Activated CD4-positive, alpha-beta memory T cell treated with anti-CD3 and anti-CD28 coated beads, Interleukin-2, amount 10 ng/mL, durations not matched to agents 7 days and 5 days (primary cell): Measurements from ENCODE around the gene C8G. TPM values are rescaled to one million over a fixed set of nuclear protein-coding genes. Genes with fewer than 3 reads are reported as not detected.

ENCODE experiments used
- CTCF ChIA-PET: fragments of 350-600 bp; sonication (Branson Sonifier 250); formaldehyde crosslinking; loops from one replicate; lab custom pipeline; 2021; ENCODE audit warnings: antibody characterized with exemption, inconsistent platforms; lab: Charles Lee
- POLR2A ChIA-PET: fragments of 350-600 bp; sonication (Branson Sonifier 250); formaldehyde crosslinking; loops from one replicate; lab custom pipeline; 2021; ENCODE audit warnings: antibody characterized with exemption; lab: Charles Lee
- DNase-seq: peaks from one replicate; pipeline ENCODE4 v3.0.0-alpha.2; 2020
- H3K27ac Mint-ChIP-seq: one replicate; pipeline ENCODE4 v1.8.0; 2021; ENCODE audit warnings: mild to moderate bottlenecking, mixed read lengths
- H3K27me3 Mint-ChIP-seq: one replicate; pipeline ENCODE4 v1.8.0; 2021; ENCODE audit warnings: mixed read lengths
- H3K36me3 Mint-ChIP-seq: one replicate; pipeline ENCODE4 v1.8.0; 2021; ENCODE audit warnings: low read depth, mixed read lengths
- H3K4me1 Mint-ChIP-seq: one replicate; pipeline ENCODE4 v1.8.0; 2021; ENCODE audit warnings: mixed read lengths
- H3K4me3 Mint-ChIP-seq: one replicate; pipeline ENCODE4 v1.8.0; 2021; ENCODE audit warnings: mild to moderate bottlenecking, mixed read lengths
- H3K9me3 Mint-ChIP-seq: one replicate; pipeline ENCODE4 v1.8.0; 2021; ENCODE audit warnings: mixed read lengths
- total RNA-seq, 2 experiments: library from RNA; stranded (reverse); gene quantifications; one replicate each; pipeline ENCODE4 v1.2.3, GENCODE V29; 2021

C8G gene
- total RNA-seq, 2 experiments from 2014 or later: 1.5 to 3.2 TPM

DNA sequence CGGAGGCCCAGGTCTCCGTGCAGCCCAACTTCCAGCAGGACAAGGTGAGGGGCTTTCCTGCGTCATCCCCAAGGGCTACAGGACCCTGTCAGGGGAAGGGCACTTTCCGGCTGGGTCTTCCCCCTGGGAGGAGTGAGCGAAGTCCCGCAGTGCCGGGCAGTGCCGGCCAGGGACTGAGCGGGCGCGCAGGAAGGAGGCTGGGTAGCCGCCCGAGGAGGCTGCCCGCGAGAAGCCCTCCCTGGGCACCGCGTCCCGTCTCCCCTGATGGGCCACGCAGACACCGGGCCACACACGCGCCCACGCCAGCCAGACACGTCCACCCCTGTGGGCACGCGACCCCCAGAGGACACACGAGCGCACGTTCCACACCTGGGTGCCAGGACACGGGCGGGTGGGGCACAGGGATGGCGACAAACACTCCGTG, 32.6 kb downstream of the C8G start:
- Mint-ChIP-seq H3K4me3 (peak overlapping the region; percentile 27), H3K9me3 (no peaks in the 10 kb centered on the region), H3K4me1 (peaks cover 33% of the 10 kb centered on the region), H3K27me3 (peaks cover 1% of the 10 kb centered on the region), H3K27ac (no peak overlapping the region), H3K36me3 (no peaks in the 10 kb centered on the region)
- DNase-seq: no peak
- CTCF ChIA-PET: interaction anchor here (0.6 to 1.5 kb wide), 5 partner anchors 8 to 57 kb away, joined by 3 to 6 read pairs (median 3); partner anchors contain the start of gene PAXX
- POLR2A ChIA-PET: interaction anchor here (0.8 to 3.0 kb wide), 5 partner anchors 11 to 33 kb away, joined by 3 to 29 read pairs (median 5); partner anchors contain the start of genes C8G, CLIC3, FBXW5 and PAXX

DNA sequence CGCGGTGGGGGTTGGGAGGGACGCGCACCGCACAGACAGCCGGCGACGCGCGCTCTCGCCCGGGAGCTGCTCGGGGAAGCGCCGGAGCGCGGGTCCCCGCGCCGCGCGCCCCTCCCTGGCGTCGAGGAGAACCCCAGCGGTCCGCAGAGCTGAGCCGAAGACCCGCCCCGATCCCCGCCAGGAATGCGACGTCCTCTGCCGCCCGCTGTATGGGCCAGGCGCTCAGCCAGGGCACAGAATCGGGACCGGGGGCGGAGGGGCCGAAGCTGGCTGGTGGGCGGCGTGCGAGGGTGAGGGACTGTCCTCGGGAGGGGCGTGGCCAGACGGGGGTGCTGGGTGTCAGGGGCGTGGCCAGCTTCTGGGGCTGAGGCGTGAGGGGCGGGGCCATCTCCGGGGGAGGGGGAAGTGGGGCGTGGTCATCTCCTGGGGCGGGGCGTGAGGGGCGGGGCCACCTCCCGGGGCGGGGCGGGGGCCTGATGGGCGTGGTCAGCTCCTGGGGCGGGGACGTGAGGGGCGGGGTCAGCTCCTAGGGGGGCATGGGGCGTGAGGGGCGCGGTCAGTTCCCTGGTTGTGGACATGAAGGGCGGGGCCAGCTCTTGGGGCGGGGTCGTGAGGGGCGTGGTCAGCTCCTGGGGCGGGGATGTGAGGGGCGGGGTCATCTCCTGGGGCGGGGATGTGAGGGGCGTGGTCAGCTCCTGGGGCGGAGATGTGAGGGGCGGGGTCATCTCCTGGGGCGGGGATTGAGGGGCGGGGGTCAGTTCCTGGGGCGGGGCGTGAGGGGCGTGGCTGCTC, 33.2 kb downstream of the C8G start:
- ChIA-PET POLR2A (interaction anchor here (0.8 to 3.0 kb wide), 6 partner anchors 12 to 34 kb away, joined by 3 to 29 read pairs (median 4); partner anchors contain the start of genes C8G, CLIC3, FBXW5 and PAXX), CTCF (interaction anchor here (0.6 to 1.5 kb wide), 7 partner anchors 8 to 96 kb away, joined by 3 to 6 read pairs (median 3); partner anchors contain the start of gene PAXX)
- Mint-ChIP-seq H3K27me3 (peaks cover 1% of the 10 kb centered on the region), H3K27ac (no peak overlapping the region), H3K4me1 (peaks cover 33% of the 10 kb centered on the region), H3K9me3 (no peaks in the 10 kb centered on the region), H3K4me3 (no peak overlapping the region), H3K36me3 (no peaks in the 10 kb centered on the region)
- DNase-seq: peak; percentile 83

DNA sequence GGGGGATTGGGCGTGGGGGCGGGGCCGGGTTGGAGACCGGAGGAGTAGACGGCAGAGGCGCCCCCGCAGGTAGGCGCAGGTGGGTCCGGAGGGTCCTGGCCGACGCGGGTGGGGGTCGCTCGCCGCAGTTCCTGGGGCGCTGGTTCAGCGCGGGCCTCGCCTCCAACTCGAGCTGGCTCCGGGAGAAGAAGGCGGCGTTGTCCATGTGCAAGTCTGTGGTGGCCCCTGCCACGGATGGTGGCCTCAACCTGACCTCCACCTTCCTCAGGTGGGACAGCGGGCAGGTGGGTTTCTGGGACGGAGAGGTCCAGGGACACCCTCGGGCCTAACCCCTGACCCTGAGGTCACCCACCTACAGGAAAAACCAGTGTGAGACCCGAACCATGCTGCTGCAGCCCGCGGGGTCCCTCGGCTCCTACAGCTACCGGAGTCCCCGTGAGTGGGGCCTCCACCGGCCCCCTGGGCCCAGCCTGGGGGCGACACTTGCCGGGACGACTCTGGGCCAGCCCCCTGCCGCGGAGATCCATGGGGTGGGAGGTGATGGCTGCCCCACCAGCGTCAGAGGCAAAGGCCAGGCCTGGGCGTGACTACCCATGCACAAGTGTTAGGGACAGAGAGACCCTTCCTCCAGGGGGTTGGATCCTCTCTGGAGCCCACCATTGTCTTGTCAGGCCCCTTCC, 34.0 kb downstream of the C8G start:
- Mint-ChIP-seq H3K4me3 (no peak overlapping the region), H3K27me3 (peaks cover 8% of the 10 kb centered on the region), H3K27ac (no peak overlapping the region), H3K36me3 (peaks cover 3% of the 10 kb centered on the region), H3K9me3 (no peaks in the 10 kb centered on the region), H3K4me1 (peaks cover 32% of the 10 kb centered on the region)
- POLR2A ChIA-PET: interaction anchor here (1.2 to 3.0 kb wide), 4 partner anchors 12 to 18 kb away, joined by 3 to 29 read pairs (median 7); partner anchors contain the start of genes CLIC3 and PAXX
- DNase-seq: no peak
- CTCF ChIA-PET: interaction anchor here (0.8 to 1.5 kb wide), 6 partner anchors 13 to 97 kb away, joined by 3 to 6 read pairs (median 3); partner anchors contain the start of gene PAXX

DNA sequence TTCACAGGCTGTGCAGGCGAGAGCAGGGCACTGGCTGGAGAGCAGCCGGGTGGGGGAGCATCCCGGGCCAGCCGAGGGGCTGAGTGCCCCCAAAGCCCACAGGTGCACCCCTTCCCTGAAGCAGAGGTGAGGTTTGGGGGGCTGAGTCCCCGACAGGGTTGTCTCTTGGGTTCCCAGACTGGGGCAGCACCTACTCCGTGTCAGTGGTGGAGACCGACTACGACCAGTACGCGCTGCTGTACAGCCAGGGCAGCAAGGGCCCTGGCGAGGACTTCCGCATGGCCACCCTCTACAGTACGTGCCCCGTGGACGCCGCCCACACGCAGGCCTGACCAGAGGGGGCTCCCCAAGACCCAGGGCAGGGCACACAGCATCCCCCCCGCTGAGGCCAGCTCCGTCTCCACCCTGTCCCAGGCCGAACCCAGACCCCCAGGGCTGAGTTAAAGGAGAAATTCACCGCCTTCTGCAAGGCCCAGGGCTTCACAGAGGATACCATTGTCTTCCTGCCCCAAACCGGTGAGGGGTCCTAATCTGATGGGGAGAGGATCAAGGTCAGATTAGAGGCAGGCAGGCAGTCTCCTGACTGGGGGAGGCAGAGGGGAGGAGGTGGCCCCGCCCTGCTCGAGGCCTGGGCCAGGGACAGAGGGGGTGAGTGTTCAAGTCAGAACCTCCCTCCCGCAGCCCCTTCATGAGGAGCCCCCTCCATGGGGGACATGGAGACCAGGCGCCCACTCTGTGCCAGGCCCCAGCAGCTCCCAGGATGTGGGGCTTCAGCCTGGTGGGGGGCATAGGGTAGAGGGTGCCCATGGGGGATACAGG, 34.9 kb downstream of the C8G start:
- ChIA-PET CTCF (no interaction called here), POLR2A (no interaction called here)
- Mint-ChIP-seq H3K27me3 (peaks cover 11% of the 10 kb centered on the region), H3K4me1 (peaks cover 23% of the 10 kb centered on the region), H3K4me3 (no peak overlapping the region), H3K27ac (no peak overlapping the region), H3K36me3 (peaks cover 3% of the 10 kb centered on the region), H3K9me3 (no peaks in the 10 kb centered on the region)
- DNase-seq: no peak

DNA sequence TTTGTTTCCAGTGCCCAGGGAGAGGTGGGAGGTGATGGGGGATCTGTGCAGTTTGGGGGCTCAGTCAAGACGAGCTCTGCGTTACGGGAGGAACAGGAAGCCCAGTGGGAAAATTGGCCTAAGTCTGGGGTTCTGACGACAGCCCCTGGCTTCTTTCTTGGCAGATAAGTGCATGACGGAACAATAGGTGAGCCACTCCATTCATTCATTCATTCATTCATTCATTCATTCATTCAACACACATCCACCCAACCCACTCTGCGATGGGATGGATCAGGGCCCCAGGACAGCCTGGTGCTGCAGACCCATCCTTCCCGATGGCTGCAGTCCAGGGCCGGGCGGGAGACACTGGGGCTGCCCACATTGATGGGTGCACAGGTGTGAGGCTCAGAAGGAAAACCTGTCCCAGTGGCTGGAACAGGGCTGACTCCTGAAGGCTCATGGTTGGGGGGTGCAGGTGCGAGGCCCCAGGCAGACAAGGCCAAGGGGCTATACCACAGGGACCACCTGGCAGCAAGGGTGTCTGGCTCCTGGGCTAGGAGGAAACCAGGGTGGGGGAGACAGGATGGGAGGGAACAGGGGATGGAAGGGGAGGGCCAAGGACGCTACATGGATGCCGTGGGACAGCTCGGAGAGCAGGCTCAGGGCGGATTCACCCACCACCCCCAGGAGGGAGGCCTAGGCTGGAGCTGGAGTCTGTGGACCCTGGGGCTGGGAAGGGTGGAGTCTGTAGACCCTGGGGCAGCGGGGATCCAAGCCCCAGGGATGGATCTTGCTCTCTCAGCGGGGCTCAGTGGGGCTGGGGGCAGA, 35.8 kb downstream of the C8G start:
- H3K4me1 Mint-ChIP-seq: peaks cover 14% of the 10 kb centered on the region
- peaks cover 3% of the 10 kb centered on the region for H3K36me3 Mint-ChIP-seq
- no peak overlapping the region for H3K4me3 Mint-ChIP-seq
- no peak for DNase-seq
- ChIA-PET POLR2A (no interaction called here), CTCF (no interaction called here)
- H3K9me3 Mint-ChIP-seq: no peaks in the 10 kb centered on the region
- H3K27ac Mint-ChIP-seq: no peak overlapping the region
- H3K27me3 Mint-ChIP-seq: peaks cover 14% of the 10 kb centered on the region

DNA sequence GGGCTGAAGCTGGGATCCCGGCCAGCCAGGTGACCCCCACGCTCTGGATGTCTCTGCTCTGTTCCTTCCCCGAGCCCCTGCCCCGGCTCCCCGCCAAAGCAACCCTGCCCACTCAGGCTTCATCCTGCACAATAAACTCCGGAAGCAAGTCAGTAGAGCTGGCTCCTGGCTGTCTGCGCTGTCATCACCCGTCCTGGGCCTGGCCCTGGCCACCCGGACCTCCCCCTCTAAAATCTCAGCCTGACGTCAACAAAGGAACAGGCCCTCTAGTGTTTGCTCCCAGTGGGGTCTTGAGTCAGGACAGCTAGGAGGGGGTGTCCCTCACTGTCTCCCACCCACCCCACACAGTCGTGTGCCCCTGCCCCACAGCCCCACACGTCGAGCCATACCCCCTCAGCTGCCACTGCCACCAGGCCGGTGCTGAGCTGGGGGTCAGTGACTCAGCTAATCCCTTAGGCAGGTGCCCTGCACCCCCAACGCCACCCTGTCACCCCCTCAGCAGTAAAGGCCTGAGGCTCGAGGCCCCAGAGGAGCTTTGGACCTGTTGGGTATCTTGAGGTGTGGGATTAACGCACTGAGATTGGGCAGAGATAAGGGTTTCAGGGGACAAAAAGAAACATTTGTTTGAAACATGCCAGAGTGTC, 36.7 kb downstream of the C8G start:
- ChIA-PET CTCF (no interaction called here), POLR2A (interaction anchor here (1.4 kb wide), 1 partner anchor 10 kb away, joined by 5 read pairs; no protein-coding TSS in a partner anchor)
- H3K27ac Mint-ChIP-seq: no peak overlapping the region
- H3K36me3 Mint-ChIP-seq: peaks cover 3% of the 10 kb centered on the region
- DNase-seq: no peak
- H3K9me3 Mint-ChIP-seq: no peaks in the 10 kb centered on the region
- H3K4me3 Mint-ChIP-seq: no peak overlapping the region
- H3K27me3 Mint-ChIP-seq: peaks cover 18% of the 10 kb centered on the region
- peaks cover 8% of the 10 kb centered on the region for H3K4me1 Mint-ChIP-seq

DNA sequence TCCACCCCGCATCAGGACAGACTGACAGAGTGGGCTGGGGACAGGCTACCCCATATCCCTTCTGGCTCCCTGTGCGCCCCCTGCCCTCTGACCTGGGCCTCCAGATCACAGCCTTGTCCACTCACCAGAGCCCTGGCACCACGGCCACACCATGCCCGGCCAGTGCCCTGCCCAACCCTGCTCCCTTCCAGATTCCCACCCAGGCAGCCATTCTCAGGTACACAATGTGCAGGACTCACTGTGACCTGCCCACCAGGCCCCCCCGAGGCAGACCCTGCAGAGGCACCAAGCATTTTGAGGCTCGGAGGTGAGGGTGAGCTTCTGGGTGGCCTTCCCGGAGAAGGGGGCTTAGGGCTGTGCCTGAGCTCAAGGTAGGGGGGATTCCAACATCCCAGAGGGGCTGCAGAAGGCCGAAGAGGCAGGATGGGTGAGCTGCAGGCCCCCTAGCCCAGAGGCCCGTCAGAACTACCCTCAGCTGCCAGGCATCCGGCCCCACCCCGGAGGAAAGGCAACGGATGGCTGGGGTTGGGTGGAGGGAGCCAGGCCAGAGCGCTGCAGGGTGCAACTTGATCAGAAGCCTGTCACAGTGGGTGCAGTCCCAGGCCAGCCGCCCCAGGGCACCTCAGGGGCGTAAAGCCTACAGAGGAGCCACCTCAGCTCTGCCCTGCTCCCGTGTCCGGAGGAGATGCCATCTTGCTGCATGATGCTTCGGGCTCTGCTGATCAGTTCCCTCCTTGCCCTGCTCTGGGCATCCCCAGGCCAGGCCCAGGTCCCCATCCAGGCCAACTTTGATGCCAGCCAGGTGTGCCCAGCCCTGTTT, 37.4 kb downstream of the C8G start, which contains the start of gene LCNL1:
Gene LCNL1, plus strand, starts transcription at position 762 of the 820 bp plus-strand sequence. CDS start 594 bp downstream, outside the sequence.
- peaks cover 20% of the 10 kb centered on the region for H3K27me3 Mint-ChIP-seq
- H3K9me3 Mint-ChIP-seq: no peaks in the 10 kb centered on the region
- no peak within 1 kb of the TSS for H3K4me3 Mint-ChIP-seq
- peaks cover 4% of the 10 kb centered on the region for H3K4me1 Mint-ChIP-seq
- POLR2A ChIA-PET: interaction anchor here (1.4 kb wide), 1 partner anchor 9 kb away, joined by 5 read pairs; no protein-coding TSS in a partner anchor
- DNase-seq: no peak
- peaks cover 3% of the 10 kb centered on the region for H3K36me3 Mint-ChIP-seq
- no peak within 1 kb of the TSS for H3K27ac Mint-ChIP-seq
- CTCF ChIA-PET: no interaction called here

DNA sequence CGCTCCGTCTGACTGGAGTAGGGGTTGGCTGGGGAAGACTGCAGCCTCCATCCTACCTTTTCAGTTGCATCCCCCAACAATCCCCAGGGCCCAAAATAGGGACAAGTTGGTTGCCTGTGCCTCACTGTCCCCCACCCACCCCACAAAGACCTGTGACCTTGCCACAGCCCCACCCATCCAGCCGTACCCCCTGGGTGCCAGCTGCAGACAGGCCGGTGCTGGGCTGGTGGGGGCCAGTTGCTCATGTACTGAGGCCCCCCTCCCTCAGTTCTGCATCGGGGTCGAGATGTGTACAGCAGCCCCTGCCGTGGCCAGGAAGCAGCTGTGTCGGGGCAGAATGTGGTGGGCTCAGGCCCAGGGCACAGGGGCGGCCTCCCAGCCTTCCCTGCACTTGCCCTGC, 38.1 kb downstream of the C8G start:
- peaks cover 4% of the 10 kb centered on the region for H3K4me1 Mint-ChIP-seq
- no peak overlapping the region for H3K27ac Mint-ChIP-seq
- ChIA-PET POLR2A (no interaction called here), CTCF (no interaction called here)
- H3K36me3 Mint-ChIP-seq: peaks cover 3% of the 10 kb centered on the region
- H3K9me3 Mint-ChIP-seq: no peaks in the 10 kb centered on the region
- peaks cover 26% of the 10 kb centered on the region for H3K27me3 Mint-ChIP-seq
- no peak for DNase-seq
- no peak overlapping the region for H3K4me3 Mint-ChIP-seq

DNA sequence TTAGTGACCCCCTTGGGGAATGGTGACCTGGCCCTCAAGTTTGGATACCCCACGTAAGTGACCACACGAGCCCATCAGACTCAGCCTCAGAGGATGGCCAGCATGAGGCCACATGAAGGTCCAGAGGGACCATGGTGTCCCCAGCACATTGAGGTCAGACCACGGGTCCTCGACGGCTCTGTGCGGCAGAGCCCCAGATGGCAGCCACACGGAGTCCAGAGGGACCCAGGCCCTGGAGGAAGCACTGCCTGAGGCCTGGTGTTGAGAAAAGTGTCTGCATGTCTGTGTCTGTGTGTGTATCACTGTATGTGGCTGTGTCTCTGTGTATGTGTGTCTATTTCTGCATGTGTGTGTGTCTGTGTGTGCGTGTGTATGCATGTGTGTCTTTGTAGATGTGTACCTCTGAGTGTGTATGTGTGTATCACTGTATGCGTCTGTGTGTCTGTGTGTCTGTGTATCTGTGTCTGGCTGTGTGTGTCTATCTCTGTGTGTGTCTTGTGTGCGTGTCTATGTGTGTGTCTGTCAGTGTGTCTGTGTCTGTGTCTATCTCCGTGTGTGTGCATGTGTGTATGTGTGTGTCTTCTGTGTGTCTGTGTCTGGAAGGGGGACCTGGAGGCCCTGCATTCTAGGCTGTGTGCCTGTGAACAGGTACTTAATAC, 38.7 kb downstream of the C8G start:
- no peak overlapping the region for H3K27ac Mint-ChIP-seq
- H3K4me3 Mint-ChIP-seq: no peak overlapping the region
- H3K4me1 Mint-ChIP-seq: peaks cover 4% of the 10 kb centered on the region
- peaks cover 30% of the 10 kb centered on the region for H3K27me3 Mint-ChIP-seq
- H3K36me3 Mint-ChIP-seq: peaks cover 3% of the 10 kb centered on the region
- no peak for DNase-seq
- ChIA-PET CTCF (no interaction called here), POLR2A (no interaction called here)
- no peaks in the 10 kb centered on the region for H3K9me3 Mint-ChIP-seq

DNA sequence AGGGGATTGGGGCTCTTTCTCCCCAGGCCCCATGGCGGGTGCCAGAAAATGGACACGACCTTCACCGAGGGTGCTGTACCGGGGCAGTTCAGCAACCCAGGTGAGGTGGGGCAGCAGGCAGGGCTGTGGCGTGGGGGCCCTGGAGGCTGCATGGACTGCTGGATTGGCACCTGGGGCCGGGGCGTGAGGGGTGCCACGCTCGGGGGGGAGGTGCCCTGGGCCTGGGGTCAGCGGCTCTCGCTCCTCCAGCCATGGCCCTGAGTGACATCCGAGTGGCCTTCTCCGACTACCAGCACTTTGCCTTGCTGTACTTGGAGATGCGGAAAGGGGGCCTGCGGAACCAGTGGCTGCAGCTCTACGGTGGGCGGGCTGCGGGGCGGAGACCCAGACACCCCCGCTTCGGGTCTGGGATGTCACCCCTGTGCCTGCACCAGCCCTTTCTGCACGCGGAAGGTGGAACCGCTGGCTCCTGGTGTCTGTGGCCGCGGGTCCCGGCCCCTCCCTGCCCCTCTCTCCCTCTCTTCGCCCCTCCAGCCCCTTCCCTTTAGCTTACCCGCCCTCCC, 39.5 kb downstream of the C8G start:
- H3K27me3 Mint-ChIP-seq: peaks cover 35% of the 10 kb centered on the region
- ChIA-PET POLR2A (interaction anchor here (1.7 kb wide), 1 partner anchor 11 kb away, joined by 5 read pairs; the partner anchor contains the start of gene CLIC3), CTCF (interaction anchor here (0.7 kb wide), 1 partner anchor 19 kb away, joined by 3 read pairs; no protein-coding TSS in a partner anchor)
- H3K36me3 Mint-ChIP-seq: peaks cover 3% of the 10 kb centered on the region
- peaks cover 4% of the 10 kb centered on the region for H3K4me1 Mint-ChIP-seq
- H3K4me3 Mint-ChIP-seq: no peak overlapping the region
- DNase-seq: no peak
- H3K9me3 Mint-ChIP-seq: no peaks in the 10 kb centered on the region
- no peak overlapping the region for H3K27ac Mint-ChIP-seq
